ENCODE measurements around the gene SUPT4H1.

SUPT4H1 gene

DNA sequence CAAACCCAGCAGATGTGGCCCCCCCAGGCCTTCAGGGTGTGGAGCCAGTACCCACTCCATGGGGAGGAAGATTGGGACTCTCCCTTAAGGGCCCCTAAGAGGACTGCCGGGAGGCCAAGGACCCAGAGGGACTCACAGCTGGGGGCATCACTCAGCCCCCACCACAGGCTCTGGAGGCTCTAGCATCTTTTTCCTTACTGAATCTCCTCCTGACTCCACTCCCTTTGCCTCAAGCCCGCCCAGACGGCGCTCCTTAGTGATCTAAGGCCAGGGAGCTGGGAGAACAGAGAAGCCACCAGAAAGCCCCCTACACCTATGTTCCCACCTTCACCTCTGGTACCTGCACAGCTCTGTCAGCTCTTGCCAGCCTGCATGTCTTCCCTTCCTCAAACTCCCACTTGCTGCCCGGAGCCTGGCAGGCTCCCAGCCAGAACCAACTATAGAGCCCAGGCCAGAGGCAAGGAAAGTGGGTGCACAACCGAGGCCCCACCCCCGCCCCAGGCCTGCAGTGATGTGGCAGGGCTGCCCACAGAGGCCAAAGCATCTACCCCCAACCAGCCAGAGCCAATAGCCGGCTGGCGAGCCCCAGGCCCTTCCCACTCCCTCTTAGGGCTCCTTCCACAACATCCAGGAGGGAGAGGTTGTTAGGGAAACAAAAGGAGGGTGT lies 48.9 kb downstream of the SUPT4H1 start:
- no peak for DNase-seq

DNA sequence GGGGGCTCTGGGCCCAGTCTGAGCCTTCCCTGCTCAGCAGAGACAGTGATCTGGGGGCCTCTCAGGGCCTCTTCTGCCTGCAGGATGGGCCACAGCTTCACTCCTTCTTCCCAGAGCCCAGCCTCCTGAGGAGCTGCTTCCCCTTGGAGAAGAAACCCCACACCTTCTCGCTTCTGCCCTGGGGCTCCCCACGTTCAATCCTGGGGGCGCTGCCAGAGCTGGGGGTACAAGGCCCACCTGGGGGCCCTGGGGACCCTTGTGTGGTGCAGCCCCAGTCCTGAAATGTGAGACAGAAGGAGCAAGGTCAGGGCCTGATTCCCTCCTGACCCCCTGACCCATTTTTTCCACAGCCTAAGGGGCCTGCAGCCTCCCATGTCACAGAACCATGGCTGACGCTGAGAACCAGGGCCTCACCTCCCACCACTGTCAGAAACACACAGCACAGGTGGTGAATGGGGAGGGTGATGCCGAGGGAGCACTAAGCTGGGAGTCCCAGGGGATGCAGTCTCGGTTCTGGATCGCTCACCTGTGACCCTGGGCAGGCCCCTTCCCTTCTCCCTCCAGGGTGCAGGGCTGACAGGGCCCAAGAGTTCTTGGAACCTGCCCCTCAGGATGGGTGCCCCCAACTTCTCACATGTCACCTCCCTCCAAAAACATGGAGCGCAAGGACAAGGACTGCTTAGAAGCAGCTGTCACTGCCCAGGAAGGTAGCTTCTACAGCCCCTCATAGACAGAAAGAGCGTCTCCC lies 49.7 kb downstream of the SUPT4H1 start:
- no peak for DNase-seq

DNA sequence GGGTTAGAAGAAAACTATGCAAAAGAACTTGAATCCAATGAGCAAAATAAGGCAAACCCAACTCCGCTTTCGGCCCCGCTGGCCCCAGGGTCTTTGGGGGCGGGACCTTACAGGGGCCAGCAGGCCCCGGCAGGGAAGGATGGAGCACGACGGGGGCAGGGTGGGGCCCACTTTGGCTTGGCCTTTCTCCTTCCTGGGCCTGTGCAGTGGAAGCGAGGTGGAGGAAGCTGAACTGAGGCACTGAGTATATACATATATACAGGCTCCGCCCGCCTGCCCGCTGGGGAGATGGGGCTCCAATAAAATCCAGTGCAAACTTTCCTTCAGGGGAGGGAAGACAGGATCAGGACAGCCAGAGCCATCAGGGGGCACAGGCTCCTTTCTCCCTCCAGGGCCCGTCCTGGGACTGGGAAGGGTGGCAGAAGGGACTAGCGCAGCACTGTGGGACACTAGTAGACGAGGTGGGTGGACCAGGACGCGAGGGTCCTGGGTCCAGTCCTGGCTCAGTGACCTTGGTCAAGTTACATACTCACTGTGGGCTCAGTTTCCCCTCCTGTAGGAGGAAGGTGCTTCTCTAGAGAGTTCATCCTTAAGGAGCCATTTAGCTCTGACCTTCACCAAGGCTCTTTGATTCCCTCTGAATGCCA lies 50.4 kb downstream of the SUPT4H1 start:
- DNase-seq = no peak

GRCh38 chr17:58300336-58300735 lies 51.7 kb downstream of the SUPT4H1 start:
- DNase-seq = no peak

Measured in activated CD4-positive, alpha-beta T cell treated with anti-CD3 and anti-CD28 coated beads, Interleukin-2, Interleukin-6, amounts not matched to agents 100 ng/mL and 50 ng/mL, durations not matched to agents 16 hours and 8 hours (primary cell).